Islet precursor cell (in vitro differentiated cells): Measurements from ENCODE around the gene WDR74.
A peak's percentile ranks its signal among the peaks of the same experiment; 100 is the strongest.

ENCODE experiments used
- DNase-seq: peaks from one replicate; pipeline ENCODE4 v3.0.0-alpha.2; 2018

Gene WDR74

DNA sequence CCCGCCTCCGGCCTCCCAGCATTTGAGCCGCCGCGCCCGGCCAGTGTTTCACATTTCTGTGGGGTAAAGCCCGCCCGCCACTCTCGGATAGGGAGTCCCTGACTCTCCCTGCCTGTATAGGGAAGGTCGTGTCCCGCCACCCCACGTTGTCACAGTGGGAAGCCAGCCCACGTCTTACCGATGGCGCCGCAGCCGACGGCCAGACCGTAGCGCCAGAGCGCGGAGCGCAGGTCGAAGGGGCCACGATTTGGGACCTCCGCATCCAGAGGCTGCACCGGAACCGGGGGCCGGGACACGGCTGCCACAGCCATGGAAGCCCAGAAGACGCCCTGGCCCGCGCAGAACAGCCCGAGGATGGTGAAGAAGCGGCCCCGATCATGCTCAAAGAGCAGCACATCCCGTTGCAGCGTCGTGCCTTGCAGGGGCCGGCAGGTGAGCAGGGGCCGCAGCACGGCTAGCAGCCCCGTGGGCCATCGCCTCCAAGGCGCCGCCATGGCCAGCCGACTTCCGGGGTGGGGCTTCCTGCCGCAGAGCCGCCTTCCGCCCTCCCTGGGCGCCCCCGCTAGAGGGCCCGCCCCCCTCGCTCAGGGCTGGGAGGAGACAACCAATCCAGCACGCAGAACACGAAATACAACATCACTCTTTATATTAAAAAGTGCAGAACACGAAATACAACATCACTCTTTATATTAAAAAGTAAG lies 47.7 kb downstream of the WDR74 start, which contains the start of gene TMEM223:
TSS of gene TMEM223 (minus strand) at position 506 of the 701 bp plus-strand sequence. CDS start at position 494, 12 bp downstream.
- peak; percentile 95 for DNase-seq

DNA sequence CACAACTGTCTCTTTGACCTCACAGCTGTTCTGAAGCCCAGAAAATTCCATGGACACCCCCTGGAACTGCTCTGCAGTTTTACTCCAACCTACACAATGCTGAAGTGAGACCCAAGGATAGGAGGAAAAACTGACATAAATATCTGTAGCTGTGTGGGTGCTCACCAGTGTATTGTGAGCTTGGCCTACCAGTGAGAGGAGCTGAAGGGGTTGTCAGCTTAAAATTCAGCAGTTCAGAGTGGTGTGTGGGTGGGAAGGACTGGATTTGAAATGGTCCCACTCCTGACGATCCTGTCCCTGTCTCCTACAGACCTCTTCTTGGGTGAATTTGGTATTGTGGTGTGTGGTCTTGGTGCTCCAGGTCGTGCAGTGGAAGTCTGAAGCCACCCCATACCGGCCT lies 49.8 kb downstream of the WDR74 start:
- DNase-seq, result peak; percentile 35

DNA sequence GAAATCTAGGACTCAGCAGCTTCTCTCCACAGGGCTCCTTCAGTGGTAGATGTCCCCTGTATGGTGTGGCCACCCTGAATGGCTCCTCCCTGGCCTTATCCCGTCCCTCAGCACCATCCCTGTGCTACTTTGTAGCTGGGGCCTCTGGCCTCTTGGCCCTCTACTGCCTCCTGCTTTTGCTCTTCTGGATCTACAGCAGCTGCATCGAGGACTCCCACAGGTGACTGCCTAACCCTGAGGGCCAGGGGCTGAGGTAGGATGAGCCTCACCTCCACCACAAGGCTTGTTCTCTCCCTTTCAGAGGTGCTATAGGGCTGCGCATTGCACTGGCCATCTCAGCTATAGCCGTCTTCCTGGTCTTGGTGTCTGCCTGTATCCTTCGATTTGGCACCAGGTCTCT lies 50.4 kb downstream of the WDR74 start:
- DNase-seq, result peak; percentile 56

DNA sequence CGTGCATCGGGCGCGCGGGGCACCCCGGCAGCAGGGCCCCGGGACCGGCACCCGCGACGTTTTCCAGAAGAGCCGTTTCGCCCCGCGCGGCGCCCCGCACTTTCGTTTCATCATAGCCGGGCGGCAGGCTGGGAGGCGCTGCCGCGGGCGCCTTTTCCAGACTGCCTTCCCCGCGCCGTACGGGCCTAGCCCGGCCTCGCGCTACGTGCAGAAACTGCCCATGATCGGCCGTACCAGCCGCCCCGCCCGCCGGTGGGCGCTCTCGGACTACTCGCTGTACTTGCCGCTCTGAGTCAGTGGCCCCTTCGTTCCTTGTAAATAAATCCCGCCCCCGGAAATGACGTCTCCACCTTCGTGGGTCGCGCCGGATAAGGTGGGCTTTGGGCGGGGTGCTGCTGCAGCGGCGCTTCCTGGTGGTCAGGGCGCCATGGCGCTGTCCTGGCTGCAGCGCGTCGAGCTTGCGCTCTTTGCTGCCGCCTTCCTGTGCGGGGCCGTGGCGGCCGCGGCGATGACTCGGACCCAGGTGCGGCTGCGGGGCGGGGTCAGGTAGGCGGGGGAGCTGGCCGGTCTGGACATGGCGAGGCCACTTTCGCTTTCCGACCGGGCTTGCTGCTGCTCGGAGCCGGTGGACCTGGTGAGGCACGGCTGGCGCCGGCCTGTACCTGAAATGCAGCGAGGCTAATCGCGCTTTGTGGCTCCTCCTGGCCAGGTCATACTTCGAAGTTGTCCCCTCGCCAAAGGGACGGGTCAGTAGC lies 52.2 kb downstream of the WDR74 start, which contains the start of gene TMEM179B:
TSS of gene TMEM179B (plus strand) at position 398 of the 755 bp plus-strand sequence. CDS start at position 428, 30 bp downstream.
- DNase-seq, result peak; percentile 99

DNA sequence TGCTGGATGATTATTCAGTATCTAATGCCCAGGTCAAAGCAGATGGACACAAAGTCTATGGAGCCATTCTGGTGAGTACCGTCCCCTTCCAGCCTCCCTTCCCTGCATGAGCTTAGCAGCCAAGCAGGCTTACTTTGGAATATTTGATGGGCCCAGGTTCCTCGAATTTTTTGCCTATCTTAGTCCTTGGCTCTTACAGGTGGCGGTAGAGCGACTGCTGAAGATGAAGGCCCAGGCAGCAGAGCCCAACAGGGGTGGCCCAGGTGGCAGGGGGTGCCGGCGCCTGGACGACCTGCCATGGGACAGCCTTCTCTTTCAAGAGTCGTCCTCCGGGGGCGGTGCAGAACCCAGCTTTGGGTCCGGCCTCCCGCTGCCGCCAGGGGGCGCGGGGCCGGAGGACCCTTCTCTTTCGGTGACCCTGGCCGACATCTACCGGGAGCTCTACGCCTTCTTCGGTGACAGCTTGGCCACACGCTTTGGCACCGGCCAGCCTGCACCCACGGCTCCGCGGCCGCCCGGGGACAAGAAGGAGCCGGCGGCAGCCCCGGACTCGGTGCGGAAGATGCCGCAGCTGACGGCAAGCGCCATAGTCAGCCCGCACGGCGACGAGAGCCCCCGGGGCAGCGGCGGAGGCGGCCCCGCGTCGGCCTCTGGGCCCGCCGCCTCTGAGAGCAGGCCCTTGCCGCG lies 52.9 kb downstream of the WDR74 start:
- peak; percentile 95 for DNase-seq
